HG02798 (cell line): ENCODE measurements around the gene SEC16A.

Experiments used
- ATAC-seq: cut with Tn5 transposase; IDR thresholded peaks from one replicate; pipeline ENCODE4 v1.9.1; 2021; ENCODE audit warnings: mild to moderate bottlenecking; ENCODE audit not compliant: unreplicated experiment, poor library complexity

Gene SEC16A

DNA sequence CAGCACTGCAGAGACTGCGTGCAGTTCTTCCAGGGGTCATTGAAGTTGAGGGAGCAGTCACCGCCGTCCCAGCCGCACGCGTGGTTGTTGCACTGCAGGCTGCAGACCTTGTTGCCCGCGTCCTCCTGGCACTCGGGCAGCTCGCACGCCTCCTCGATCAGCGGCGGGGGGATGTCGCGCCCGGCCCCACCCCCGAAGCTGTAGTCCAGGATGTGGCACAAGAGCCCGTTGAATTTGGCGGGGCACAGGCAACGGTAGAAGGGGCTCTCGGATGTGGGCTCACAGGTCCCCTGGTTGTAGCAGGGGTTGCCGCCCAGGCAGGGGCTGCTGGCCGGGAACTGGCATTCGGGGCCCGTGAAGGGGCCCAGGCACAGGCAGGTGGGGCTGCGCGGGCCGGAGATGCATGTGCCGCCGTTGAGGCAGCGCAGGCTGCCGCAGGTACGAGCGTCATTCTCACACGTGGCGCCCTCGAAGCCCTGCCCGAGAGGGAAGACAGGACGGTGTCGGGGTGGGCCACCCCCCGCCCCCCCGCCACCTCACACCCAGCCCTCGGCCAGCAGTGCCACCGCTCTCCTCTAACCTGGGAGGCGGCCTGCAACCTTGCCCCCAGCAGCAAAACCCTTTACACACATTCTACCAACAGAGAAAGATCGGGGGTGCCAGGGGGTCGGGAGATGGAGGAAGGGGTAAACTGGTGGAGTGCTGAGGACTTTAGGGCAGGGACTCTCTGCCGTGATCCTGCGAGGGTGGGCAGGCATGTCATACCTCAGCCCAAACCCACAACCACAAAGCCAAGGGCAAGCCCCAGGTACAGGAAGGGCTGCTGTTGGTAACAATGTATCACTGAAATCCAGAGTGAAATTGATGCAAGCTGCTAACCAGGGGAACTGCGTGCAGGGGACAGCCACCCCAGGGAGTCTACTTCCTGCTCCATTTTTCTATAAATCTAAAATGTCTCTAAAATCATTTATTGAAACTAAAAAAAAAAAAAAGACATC, 22.9 kb upstream of the SEC16A start:
- no peak for ATAC-seq

DNA sequence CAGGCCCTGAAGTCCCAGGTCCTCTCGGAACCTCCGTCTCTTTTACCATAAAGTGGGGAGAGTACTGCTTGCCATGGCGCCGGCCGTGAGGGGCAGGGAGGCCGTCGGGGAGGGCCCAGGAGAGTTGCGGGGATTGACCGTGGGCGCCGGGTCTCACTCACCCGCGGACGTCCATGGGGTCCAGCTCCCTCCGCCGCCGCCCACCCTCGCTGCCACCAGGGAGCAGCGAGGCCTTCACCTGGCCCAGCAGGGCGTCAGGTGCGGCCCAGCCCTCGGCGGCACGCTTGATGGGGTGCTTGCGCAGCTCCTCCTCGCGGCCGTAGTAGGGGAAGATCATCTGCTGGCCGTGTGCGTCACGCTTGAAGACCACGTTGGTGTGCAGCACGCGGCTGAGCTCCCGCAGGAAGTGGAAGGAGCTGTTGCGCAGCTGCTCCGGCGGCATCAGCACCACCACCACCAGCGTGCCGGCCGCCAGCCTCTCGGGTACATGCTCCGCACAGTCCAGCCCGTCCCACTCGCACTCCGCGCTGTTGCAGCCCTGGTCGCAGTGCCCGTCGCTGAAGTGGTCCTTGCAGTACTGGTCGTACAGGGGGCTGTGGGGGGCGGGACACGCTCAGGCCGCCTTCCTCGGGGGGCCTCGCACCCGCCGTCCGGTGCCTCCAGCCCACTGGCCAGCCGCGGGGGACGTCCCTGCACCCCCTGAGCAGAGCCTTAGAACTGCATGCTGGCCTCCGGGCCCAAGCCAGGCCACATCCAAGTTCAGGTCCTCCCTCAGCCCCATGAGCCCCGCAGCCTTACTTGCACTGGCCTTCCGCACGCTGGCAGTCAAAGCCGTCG, 21.9 kb upstream of the SEC16A start:
- no peak for ATAC-seq

DNA sequence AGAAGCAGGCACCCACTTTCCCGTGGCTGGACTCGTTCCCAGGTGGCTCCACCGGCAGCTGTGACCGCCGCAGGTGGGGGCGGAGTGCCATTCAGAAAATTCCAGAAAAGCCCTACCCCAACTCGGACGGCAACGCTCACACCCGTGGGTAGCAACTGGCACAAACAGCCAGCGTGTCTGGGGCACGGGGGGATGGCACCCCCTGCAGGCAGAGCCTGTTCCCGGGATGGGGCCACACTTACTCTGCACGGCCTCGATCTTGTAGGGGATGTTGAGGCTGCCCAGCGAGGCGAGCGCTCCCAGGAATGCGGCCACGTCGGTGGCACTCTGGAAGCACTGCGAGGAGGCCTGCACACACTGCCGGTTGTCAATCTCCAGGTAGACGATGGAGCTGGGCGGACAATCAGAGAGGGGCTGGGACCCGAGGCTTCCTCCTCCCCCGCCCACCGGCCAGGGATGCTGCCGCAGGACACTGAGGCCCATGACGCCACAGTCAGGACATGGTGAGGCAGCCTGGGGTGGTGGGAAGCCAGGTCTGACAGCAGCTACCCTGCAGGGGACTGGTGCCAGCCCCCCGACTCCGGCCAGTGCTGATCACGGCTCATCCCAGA, 20.2 kb upstream of the SEC16A start:
- ATAC-seq: no peak

DNA sequence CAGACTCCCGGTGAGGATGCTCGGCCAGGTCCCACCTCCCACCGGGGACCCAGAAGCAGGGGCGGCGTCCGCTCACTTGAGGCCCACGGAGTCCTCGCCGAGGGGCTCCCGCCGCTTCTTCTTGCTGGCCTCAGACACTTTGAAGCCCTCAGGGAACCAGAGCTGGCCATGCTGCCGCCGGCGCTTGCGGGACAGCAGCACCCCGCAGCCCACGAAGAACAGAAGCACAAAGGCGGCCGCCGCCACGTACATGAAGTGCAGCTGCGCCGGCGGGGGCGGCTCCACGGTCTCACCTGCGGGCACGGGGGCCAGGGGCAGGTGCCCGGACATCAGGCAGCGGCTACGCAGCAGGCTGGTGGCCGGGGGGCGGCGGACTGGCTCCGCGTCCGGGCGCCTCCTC, 19.4 kb upstream of the SEC16A start:
- ATAC-seq: no peak

DNA sequence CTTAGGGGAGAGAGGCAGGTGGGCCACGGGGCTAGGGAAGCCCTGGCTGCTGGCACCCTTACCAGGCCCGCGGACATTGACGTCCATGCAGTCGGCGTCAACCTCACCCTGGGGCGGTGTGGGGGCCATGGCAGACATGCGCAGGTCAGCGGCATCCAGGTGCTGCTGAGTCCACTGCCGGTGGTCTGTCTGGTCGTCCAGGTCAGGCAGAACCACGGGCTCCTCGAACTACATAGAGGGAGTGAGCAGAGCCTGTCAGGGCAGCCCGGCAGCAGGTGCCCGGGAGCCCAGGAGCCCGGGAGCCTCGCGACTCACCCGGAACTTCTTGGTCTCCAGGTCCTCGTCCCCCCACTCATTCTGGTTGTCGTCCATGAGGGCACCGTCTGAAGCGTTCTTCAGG, 18.8 kb upstream of the SEC16A start:
- no peak for ATAC-seq

DNA sequence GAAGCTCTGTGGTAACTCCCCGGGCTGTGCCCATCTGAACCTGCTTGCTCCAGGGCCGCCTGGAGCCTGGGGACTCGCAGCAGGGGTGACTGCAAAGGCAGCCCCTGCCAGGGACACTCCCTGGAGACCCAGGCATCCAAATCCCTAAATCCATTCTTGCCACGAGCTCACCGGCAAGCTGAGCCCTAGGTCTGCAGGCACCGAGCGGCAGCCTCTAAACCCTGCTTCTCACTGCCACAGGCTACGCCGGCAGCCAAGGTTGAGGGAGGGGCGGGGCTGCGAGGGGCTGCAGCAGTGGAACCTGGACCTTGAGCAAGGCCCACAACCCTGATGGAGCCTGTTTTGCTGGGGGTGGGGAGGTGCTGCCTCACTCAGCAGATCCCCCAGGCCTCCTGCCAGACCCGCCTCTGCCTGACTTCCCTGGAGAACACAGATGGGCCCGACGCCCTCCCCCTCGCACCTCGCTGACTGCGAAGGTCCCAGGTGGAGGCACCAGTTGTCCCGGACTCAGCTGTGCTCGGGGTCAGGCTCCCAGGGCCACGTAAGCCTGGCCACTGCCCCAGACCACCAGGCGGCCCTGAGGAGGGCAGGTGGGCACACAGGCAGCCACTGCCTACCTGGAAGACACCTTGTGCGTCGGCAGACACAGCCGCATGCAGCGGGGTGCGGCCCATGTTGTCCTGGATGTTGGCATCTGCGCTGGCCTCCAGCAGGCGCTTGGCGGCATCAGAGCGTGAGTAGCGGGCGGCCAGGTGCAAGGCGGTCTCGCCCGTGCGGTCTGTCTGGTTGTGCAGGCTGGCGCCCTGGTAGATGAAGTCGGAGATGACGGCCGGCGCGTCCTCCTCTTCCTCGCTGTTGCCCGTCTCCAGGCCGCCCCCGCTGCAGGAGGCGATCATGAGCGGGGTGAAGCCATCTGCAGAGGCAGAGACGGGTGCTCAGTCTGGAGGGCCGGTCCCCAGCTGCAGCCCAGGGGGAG, 17.4 kb upstream of the SEC16A start:
- no peak for ATAC-seq

DNA sequence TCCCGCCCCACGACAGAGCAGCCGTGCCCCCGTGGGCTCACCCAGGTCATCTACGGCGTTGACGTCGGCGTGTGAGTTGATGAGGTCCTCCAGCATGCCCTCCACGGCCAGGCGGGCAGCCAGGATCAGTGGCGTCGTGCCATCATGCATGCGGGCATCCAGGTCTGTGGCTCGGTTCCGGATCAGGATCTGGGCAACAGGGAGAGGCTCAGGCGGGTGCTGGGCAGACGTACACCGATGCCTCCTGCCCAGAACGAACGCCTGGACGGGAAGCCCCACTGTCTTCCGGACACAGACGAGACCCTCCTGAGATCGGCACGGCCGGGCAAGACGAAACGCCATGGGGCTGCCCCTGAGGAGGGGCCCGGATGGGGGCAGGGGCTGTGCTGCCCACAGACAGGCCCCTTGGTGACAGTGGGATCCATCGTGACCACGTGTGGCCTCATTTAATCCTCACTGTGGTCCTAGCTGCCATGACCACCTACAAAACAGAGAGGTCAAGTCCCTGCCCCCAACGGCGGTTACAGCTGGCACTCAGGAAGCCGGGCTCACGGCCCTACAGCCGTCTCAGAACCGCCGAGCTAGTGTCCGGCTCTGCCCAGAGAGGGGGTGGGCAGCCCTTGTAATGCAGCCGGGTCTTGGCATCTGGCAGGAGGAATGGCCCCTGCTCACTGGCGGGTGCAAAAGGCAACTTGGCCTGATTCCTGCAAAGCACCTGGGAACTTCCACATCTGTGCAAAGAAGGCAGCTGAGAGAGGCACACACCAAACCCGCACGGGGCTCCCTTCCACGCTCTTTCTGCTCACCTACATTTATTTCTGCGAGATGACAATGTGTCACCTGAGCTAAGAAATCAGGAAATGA, 16.5 kb upstream of the SEC16A start:
- ATAC-seq: no peak

DNA sequence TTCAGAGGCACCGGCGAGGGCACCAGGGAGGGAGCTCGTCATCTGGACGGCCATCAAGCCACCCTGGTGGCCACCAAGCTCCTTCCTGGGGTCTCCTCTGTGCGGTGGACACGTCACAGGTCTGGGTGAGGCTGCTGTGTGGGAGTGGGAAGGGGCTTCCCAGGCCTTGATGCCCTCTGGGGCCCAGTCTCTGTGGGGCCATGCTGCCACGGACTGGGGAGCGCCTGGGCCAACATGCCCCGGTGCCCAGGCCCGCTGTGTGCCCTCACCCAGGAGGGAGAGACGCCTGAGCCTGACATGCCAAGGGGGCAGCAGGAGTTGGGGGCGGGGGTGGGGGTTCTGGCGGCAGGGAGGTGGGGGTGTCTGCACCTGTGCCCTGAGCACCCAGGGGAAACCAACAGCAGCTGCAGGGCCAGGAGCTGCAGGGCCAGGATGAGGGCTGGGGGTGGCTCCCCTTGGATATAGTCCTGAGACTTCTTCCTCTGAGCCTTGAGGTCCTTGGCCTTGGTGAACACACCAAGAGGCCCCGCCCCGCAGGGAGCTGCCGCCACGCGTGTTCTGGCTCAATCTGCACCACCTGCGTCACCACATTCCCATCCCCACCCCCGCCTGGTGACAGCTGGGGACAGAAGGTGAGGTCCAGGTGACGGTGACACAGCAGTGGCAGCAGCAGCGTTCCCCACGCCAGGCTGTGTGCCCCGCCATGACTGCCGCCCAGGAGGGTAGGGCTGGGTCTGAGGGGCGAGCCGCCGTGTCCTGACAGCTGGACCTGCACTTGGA, 15.3 kb upstream of the SEC16A start:
- ATAC-seq: no peak

DNA sequence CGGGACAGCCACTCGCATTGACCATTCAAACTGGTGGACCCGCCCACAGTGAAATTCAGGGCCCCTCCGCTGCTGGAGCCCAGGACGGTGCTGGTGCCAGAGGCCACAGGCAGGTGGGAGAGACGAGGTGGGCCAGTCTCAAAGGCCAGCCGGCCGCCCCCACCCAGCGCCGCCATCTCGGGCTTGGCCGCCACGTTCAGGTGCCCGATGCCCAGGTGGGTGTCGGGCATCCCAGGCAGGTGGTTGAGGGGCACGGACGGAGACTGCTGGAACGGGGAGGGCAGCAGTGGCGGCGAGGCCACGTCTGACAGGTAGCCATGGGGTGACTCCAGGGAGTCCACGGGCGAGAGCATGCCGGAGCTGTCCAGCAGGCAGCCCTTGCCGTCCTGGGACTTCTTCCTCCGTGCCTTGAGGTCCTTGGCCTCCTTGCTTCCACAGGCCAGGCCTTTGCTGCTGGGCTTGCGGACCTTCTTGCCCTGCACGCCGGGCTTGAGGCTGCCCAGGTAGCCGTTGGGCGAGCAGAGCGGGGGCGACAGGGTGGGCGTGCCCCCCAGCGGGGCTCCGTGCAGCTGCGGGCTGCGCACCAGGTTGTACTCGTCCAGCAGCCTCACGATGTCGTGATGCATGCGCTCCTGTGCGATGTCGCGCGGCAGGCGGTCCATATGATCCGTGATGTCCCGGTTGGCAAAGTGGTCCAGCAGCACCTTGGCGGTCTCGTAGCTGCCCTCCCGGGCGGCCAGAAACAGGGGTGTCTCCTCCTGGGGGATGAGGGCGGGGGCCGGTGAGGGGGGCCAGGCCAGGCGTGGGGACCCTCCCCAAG, 14.2 kb upstream of the SEC16A start:
- ATAC-seq: no peak

DNA sequence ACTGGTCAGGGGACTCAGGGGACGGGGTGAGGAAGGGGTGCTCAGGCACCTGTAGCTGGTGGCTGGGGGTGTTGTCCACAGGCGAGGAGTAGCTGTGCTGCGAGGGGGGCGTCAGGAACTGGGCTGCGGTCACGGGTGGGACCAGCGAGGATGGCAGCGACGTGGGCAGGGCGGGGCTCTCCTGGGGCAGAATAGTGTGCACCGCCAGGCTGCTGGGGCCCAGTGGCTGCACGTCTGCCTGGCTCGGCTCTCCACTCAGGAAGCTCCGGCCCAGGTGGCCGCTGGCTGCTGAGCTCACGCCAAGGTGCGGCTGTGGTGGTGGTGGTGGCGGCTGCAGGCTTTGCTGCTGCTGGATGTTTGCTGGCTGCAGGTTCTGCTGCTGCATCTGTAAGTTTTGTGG, 13.3 kb upstream of the SEC16A start:
- no peak for ATAC-seq

DNA sequence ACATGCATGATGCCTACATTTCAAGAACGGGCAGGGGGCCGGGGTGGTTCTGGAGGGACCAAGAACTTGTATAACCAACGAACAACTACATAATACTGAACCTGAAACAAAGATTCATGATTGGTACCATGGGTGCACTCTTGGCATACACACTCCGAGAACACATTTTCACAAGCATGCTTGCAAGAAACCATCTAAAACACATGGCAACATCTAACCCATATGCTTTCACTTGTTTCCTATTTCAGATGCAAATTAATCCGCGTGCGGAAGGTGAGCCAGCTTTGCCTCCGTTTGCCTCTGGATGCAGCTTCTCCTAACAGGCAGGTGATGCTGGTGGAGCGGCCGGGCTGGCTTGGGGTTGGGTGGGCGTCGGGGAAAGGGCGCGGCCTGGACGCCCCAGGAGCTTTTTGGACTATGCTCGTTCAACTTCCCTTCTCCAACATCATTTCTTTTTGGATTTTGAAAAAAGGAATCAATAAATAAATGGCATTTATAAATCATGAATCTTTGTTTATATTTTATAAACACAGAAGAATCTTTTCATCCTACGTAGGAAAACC, 12.5 kb upstream of the SEC16A start:
- no peak for ATAC-seq

DNA sequence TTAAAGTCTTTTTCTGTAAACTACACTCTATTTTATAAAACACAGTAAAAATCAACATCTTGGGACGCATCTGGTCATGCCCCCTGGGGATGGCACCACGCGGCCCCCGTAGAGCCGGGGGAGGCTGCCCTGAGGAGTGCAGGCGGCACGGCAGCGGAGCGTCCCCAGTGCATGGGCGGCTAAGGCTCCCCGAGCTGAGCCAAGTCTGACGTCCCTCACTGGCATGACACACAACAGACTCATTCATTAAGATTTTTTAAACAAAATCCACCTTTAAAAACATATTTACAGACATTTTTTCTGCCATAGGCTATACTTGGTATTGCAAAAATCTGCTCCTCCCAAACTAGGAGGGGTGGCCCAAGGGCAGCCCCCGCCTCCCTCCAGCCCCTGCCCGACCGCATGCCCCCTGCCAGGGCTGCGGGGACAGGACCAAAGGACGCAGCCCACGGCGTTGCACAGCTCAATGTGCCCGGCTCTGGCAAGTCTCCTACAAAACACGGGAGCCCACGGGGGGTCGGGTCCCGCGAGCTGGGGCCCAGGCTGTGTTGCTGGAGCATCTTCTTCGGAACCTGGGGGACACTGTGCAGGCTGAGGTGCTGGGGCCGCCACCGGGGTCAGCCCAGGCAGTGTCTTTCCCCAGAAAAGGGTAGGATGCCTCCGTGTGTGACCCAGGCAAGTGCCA, 11.8 kb upstream of the SEC16A start:
- ATAC-seq: no peak

DNA sequence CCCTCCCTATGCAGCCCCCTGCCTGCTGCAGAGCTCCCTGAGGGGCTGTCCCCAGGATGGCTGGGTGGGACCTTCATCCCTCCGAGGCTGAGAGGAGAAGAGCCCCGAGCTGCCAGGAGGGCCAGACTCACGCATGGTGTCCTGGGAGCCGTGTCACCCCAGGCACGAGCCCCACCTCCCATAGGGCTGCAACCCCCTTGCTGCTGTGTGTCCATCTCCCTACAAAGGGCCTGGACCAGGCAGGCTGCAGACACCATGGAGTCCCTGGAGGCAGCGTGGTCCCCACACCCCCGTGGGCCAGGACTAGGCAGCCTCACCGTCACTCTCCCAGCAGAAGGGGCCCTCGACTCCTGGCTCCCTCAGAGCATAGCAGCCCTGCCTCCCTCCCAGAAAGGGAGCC, 11.2 kb upstream of the SEC16A start:
- ATAC-seq: no peak

DNA sequence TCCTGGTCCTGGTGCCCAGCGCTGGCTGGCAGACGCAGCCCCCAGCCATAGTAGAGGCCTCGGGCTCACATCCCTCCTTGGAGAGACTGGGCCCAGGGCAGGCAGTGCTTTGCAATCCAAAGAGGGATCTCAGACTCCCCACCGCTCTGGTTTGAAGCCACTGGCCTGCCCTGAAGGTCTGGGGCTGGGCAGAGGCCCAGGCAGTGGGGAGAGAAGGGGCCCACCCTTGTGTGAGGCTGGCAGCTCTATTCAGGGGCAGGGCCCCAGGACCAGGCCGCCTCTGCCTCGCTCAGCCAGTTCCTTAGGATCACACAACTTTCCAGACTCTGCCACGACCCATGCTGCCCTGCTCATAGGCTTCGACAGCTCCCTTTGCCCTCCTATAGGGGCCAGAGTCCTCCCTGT, 10.7 kb upstream of the SEC16A start:
- ATAC-seq: no peak

DNA sequence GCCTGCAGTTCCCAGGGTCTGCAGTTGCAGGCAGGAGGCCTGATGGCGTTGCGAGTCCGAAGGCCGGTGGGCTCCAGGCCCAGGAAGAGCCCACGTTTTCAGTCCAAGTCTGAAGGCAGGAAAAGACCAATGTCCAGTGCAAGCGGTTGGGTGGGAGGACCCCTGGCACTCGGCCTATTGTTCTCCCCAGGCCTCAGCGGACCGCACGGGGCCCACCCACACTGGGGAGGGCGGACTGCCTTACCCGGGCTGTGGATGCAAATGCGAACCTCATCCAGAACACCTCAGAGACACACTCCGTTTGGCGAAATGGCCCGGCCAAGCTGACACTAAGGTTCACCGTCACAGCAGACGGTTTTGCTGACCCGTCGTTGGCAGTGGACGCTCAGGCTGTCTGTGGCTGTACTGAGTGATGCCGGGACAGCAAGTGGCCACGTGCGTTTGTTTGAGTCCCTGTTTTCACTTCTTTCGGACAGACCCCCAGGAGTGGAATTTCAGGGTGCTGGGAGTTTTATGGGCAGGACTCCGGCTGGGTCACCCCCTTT, 10.2 kb upstream of the SEC16A start:
- no peak for ATAC-seq

DNA sequence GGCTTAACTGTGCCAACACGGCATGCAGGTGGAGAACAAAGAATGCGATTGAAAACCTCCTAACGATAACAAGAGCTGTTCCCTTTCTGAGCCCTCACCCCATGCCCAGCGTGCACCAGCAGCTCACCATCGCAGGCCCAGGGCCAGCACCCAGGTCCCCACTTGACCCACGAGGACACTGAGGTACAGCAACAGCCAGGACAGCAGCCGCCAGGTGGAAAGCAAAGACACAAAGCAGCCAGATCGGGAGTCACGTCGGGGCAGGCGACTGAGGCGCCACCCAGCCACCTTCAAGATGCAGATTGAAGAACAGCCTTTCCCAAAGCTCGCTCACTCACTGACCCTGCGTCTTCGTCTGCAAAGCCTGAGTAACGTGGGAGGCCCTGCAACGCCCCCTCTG, 6.9 kb upstream of the SEC16A start:
- ATAC-seq: no peak
